Erythroblast (primary cell): ENCODE data around the gene CDH2.

Source experiments
- GATA1 ChIP-seq: IDR thresholded peaks from 2 replicates; pipeline ENCODE4 v1.6.1; 2011; ENCODE audit warnings: low read depth, mild to moderate bottlenecking, control low read depth, low read length, moderate library complexity
- POLR2A ChIP-seq: IDR thresholded peaks from 2 replicates; pipeline ENCODE4 v1.6.1; 2011; ENCODE audit warnings: mild to moderate bottlenecking, low read length

DNA sequence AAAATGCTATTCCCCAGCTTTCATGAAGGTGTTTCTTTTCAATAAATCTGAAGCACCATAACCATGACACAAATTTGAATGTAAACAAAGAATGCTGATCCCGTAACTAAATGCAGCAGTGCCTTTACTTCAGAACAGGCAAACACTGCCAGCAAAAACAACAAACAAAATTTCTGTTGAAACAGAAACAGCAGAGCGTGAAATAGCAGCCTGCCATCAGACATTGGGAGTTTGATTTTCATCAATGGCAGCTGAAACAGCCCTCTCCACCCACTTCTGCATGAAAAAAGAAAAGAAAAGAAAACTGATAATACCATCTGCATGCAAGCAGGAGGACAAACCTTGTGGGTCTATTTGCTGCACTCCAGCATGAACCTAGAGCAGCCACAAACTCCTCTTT lies 128.3 kb downstream of the CDH2 start:
- TF ChIP-seq POLR2A (no peak), GATA1 (no peak)
